ENCODE results near the gene PTPN2.
A peak's percentile ranks its signal among the peaks of the same experiment; 100 is the strongest.
"Not testable (repeated sequence)": the region's sequence is repeated elsewhere in the genome, so short reads cannot be mapped to it uniquely, and the experiment has no call there.

Gene PTPN2

DNA sequence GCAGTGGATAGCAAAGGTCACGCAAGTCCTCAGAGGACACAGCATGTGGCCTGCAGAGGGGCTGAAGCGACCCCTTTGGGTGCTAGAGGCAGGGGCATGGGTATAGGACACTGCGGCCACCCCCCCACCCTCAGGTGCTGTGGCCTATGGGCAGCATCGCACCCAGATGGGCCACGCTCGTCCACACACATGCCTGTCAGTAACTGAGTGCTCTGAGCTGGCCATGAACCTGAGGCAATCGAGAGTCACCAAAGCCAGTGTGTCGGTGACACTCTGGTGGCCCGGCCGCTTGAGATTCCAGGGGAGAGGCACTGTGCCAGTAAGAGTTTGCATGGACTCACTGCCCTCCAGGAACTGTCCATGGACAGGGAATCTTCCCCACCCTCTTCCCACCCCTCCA lies 22.7 kb upstream of the PTPN2 start:
- Mint-ChIP-seq H3K4me1 (peaks cover 13% of the 10 kb centered on the region), H3K36me3 (ENCODE audit: low read depth) (no peaks in the 10 kb centered on the region), H3K27me3 (no peaks in the 10 kb centered on the region), H3K27ac (no peak overlapping the region), H3K9me3 (no peaks in the 10 kb centered on the region), H3K4me3 (no peak overlapping the region)
- no peak for DNase-seq
- ATAC-seq: no peak

DNA sequence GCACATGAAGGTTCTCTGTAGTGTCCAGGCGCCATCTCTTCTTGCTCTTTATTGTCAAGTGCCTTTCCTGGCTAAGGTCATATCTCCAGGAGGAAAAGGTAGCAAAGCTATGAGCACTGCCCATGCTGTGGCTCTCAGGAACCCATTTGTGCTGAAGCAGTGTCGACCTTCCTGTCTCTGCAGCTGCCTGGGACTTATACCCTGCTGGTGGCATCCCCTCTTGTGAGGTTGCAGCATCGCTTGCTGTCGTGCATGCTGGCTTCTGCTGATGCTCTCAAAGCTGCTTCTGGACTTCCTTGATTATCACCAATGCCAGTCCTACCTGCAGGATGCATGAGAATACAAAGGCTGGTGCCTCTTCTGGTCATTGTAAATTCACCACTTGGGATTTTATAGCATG lies 22.1 kb upstream of the PTPN2 start:
- no peaks in the 10 kb centered on the region for H3K27me3 Mint-ChIP-seq
- H3K9me3 Mint-ChIP-seq: no peaks in the 10 kb centered on the region
- H3K4me3 Mint-ChIP-seq: no peak overlapping the region
- no peak for DNase-seq
- H3K36me3 Mint-ChIP-seq (ENCODE audit: low read depth): no peaks in the 10 kb centered on the region
- H3K4me1 Mint-ChIP-seq: peaks cover 11% of the 10 kb centered on the region
- ATAC-seq: no peak
- H3K27ac Mint-ChIP-seq: no peak overlapping the region

DNA sequence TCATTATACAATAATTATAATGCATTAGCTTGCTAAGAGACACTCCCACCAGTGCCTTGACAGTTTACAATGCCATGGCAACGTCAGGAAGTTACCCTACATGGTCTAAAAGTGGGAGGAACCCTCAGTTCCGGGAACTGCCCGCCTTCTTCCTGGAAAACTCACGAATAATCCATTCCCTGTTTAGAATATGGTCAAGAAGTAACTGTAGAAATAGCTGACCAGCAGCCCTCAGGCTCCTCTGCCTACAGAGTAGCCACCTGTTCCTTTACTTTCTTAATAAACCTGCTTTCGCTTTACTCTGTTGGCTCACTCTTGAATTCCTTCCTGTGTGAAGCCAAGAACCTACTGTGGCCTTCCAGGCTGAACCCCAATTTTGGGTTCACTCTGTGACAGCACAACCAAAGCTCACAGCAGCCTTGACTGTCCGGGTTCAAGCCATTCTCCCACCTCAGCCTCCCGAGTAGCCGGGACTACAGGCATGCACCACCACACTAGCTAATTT lies 20.0 kb upstream of the PTPN2 start:
- Mint-ChIP-seq H3K4me3 (peak overlapping the region; percentile 30), H3K27me3 (no peaks in the 10 kb centered on the region), H3K36me3 (ENCODE audit: low read depth) (no peaks in the 10 kb centered on the region), H3K27ac (peak overlapping the region; percentile 48), H3K4me1 (peaks cover 8% of the 10 kb centered on the region), H3K9me3 (no peaks in the 10 kb centered on the region)
- peak; percentile 20 for ATAC-seq
- peak; percentile 48 for DNase-seq

DNA sequence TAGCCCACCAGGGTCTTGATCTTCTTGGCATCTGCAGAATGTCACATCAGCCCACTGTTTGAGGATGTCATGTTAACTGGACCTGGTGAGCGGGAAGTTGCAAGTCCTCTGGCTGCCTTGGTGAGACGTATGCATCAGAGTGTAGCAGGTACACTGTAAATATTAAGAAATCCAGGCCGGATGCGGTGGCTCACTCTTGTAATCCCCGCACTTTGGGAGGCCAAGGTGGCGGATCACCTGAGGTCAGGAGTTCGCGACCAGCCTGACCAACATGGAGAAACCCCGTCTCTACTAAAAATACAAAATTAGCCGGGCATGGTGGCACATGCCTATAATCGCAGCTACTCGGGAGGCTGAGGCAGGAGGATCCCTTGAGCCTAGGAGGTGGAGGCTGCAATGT lies 17.2 kb upstream of the PTPN2 start:
- H3K36me3 Mint-ChIP-seq (ENCODE audit: low read depth); H3K4me1 Mint-ChIP-seq; H3K4me3 Mint-ChIP-seq; DNase-seq; H3K27ac Mint-ChIP-seq; H3K9me3 Mint-ChIP-seq; ATAC-seq: not testable (repeated sequence)
- peaks cover 11% of the 10 kb centered on the region for H3K27me3 Mint-ChIP-seq

DNA sequence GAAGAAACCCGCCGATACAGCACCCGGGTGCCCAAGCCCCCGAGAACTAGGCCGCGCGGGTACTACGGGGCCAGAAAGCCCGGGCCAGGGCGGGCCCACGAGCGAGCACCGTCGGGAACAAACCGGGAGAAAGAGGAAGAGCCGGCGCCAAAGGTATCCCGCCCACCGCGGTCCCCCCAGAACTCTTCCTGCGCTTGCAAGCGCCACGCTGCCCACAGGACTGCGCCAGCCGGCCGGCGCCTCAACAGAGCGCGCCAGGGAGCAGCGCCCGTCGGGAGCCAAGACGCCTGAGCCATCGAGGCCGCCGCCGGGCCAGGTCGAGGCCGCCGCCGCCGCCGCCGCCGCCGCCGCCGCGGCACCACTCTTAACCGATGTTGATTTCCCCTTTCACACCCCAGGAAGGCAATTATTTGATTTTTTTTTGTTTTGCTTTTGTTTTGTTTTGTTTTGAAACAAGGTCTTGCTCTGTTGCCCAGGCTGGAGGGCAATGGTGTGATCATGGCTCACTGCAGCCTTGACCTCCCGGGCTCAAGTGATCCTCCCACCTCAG lies 12.8 kb upstream of the PTPN2 start:
- H3K27me3 Mint-ChIP-seq: peaks cover 27% of the 10 kb centered on the region
- H3K36me3 Mint-ChIP-seq (ENCODE audit: low read depth); H3K4me3 Mint-ChIP-seq; H3K9me3 Mint-ChIP-seq; H3K27ac Mint-ChIP-seq; DNase-seq; ATAC-seq: not testable (repeated sequence)
- H3K4me1 Mint-ChIP-seq: peaks cover 20% of the 10 kb centered on the region

DNA sequence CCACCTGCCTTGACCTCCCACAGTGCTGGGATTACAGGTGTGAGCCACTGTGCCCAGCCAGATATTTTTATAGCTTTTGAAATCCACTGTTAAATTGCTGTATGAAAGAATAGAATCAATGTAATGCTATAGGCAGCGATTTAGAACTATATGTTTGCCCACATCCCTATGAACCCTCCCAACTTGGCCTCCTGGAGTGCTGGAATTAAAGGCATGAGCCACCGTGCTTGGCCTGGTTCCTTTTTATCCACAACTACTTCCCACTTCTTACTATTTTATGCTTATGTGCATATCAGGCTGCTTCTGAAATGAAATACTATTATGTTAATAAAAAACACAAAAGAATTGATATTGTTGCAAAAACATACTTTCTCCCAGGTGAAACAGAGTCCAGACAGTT lies 11.6 kb upstream of the PTPN2 start:
- Mint-ChIP-seq H3K27me3 (peaks cover 27% of the 10 kb centered on the region), H3K36me3 (ENCODE audit: low read depth) (no peaks in the 10 kb centered on the region), H3K4me3 (no peak overlapping the region), H3K9me3 (no peaks in the 10 kb centered on the region), H3K4me1 (peaks cover 20% of the 10 kb centered on the region), H3K27ac (no peak overlapping the region)
- no peak for ATAC-seq
- no peak for DNase-seq

DNA sequence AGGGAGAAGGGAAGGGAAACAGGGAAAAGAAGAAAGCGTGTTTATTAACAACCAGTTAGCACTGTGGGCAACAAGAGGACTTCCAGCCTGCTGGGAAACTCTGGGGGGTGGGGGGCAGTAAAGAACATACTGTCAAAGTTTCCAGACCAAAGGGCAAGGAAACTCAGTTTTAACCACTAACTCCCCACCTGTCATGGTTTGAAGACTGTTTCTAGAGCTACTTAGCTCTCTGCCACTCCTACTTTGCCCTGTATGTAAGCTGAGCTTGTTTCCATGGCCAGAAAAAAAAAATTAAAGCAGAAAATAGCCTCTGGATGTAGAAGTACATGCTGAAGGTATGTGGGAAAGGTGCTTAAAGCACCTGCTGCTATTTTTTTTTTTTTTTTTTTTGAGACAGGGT lies 11.0 kb upstream of the PTPN2 start:
- ATAC-seq: peak; percentile 91

DNA sequence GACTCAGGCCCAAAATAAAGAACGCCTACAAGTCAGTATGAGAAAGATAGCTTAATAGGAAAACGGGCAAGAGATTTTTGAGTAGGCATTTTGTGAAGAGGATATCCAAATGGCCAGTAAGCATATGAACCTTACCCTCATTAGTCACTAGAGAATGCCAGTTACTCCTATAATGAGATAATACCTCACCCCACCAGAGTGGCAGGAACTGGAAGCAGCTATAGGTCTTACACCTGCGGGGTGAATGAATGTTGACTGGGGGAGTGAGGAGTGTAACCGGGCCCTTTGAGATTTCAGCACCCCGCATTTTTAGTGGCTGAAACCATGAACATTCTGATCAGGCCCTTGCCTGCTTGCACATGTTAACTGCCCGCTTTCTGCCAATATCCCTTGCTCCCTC lies 7.5 kb upstream of the PTPN2 start:
- Mint-ChIP-seq H3K27me3 (peaks cover 16% of the 10 kb centered on the region), H3K36me3 (ENCODE audit: low read depth) (no peaks in the 10 kb centered on the region), H3K27ac (no peak overlapping the region), H3K9me3 (no peaks in the 10 kb centered on the region), H3K4me3 (no peak overlapping the region), H3K4me1 (peaks cover 18% of the 10 kb centered on the region)
- DNase-seq (no peak), ATAC-seq (no peak)

More for the DNA sequence above, 11.0 kb upstream of the PTPN2 start:
- Mint-ChIP-seq H3K4me3 (peak overlapping the region; percentile 24), H3K27me3 (peaks cover 27% of the 10 kb centered on the region), H3K9me3 (no peaks in the 10 kb centered on the region), H3K4me1 (peaks cover 20% of the 10 kb centered on the region), H3K27ac (no peak overlapping the region), H3K36me3 (ENCODE audit: low read depth) (no peaks in the 10 kb centered on the region)
- no peak for DNase-seq

DNA sequence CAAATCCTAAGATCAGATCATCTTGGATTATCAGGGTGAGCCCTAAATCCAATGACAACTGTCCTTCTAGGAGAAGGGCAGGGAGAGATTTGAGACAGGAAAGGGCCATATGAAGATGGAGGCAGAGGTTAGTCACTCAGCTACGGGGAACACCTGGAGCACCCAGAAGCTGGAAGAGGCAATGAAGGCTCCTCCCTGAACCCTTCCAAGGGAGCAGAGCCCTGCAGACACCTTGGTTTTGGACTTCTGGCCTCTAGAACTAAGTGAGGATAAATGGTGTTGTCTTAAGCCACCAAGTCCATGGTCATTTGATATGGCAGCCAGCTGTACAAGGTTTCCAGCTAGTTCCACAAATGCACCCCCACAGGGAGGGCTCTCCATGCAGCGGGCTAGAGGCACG lies 6.9 kb upstream of the PTPN2 start:
- no peaks in the 10 kb centered on the region for H3K36me3 Mint-ChIP-seq (ENCODE audit: low read depth)
- peaks cover 18% of the 10 kb centered on the region for H3K4me1 Mint-ChIP-seq
- H3K4me3 Mint-ChIP-seq: no peak overlapping the region
- no peak for ATAC-seq
- peaks cover 14% of the 10 kb centered on the region for H3K27me3 Mint-ChIP-seq
- no peaks in the 10 kb centered on the region for H3K9me3 Mint-ChIP-seq
- H3K27ac Mint-ChIP-seq: no peak overlapping the region
- DNase-seq: no peak

DNA sequence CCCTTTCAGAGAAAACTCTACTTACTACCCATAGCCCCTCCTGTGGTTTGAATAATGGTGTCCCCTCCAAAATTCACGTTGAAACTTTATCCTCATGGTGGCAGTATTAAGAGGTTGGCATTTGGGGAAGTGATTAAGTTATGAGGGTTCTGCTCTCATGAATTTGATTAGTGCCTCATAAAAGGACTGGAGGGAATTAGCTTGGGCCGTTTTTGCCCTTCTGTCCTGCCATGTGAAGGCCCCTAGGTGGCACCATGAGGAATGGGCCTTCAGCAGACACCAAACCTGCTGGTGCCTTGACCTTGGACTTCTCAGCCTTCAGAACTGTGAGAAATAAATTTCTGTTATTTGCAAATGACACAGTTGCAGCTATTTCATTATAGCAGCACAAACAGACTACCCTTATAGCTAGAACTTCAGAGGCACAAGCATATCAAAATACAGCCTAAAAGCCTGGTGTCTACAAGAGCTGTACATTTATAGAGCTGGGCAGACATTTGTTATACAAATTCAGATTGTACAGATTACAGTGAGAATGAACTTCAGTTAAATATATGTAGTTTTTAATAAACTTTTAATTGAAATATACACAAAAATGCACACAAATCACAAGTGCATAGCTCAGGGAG lies 2.6 kb upstream of the PTPN2 start:
- DNase-seq (no peak), ATAC-seq (no peak)
- H3K36me3 Mint-ChIP-seq (ENCODE audit: low read depth): peaks cover 4% of the 10 kb centered on the region
- no peaks in the 10 kb centered on the region for H3K27me3 Mint-ChIP-seq
- H3K9me3 Mint-ChIP-seq: no peaks in the 10 kb centered on the region
- H3K4me1 Mint-ChIP-seq: peaks cover 31% of the 10 kb centered on the region
- H3K4me3 Mint-ChIP-seq: no peak overlapping the region
- peak overlapping the region; percentile 15 for H3K27ac Mint-ChIP-seq

DNA sequence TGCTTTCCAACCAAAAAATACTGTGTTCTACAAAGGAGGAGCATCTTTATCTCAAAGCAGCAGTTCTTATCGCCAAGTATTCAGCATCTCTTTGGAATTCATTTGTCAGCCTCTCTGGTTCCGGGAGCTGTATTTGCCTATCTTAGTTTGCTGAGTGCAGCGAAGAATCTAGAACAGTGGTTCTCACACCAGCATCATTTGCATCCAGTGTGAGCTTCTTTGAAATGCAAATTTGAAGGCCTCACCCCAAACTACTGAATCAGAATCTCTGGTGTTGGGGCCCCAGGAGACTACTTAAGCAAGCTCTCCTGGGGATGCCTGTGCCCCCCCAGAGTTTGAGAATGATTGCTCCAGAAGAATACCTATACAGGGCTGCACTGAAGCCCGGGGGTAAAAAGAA lies 1.5 kb upstream of the PTPN2 start:
- no peak overlapping the region for H3K27ac Mint-ChIP-seq
- DNase-seq (no peak), ATAC-seq (no peak)
- peaks cover 6% of the 10 kb centered on the region for H3K36me3 Mint-ChIP-seq (ENCODE audit: low read depth)
- no peaks in the 10 kb centered on the region for H3K9me3 Mint-ChIP-seq
- no peaks in the 10 kb centered on the region for H3K27me3 Mint-ChIP-seq
- H3K4me3 Mint-ChIP-seq: peak overlapping the region; percentile 89
- peaks cover 42% of the 10 kb centered on the region for H3K4me1 Mint-ChIP-seq

DNA sequence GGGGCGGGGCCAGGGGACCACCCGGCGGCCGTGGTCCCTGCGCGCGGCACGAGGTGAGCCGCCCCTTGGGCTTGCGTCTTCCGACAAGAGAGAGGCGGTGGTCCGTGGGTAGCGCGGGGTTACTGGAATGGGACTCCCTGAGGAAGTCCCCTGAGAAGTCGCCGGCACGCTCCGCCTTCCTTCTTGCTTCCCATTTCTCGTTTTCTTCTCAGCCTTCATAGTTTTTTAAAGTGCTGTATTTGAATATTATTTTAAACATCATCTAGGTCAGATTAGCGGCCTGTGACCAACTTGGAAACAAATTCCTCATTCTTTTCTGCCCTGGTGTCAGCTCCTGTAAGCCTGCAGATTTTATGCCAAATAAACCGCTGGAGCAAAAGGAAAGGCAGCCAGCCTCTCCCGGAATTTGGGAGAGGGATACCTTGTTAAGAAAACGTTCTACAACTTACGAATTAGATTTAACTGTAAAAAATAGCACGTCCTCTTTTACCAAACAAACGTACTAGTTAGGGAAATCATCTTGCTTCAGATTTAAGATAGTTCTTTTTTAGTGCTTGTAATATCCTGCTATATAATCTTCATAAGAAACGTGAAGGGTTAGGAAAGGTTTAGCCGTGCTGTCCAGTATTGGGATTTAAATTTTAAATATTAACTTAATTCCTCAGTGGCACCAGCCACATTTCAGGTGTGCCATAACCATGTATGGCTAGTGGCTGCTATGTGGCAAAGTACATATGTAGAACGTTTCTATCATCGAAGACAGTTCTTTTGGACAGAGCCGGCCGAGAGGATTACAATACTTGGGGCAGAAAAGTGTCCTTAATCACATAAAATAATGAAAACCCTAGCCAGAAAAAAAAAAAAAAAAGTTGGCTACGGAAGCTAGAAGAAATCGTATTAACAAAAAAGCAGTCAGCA lies 628 bp upstream of the PTPN2 start:
- ATAC-seq (no peak), DNase-seq (no peak)
- H3K4me3 Mint-ChIP-seq: peak overlapping the region; percentile 89
- H3K27ac Mint-ChIP-seq: peak overlapping the region; percentile 89
- H3K27me3 Mint-ChIP-seq: no peaks in the 10 kb centered on the region
- peaks cover 51% of the 10 kb centered on the region for H3K4me1 Mint-ChIP-seq
- H3K9me3 Mint-ChIP-seq: no peaks in the 10 kb centered on the region
- H3K36me3 Mint-ChIP-seq (ENCODE audit: low read depth): peaks cover 6% of the 10 kb centered on the region

DNA sequence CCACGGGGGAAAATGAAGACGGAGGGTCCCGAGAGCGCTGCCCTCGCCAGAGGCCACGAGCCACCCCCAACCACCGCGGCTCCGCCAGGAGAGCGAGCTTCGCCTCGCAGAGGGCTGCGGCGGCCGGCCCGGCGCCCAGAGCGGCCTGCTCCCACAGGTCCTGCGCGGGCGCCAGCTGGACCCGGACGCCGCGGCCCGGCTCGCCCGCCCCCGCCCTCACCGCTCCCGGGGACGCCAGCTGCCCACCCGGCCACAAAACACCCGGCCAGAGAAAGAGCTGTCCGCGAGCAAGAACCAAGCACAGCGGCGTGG lies 709 bp downstream of the PTPN2 start:
- H3K9me3 Mint-ChIP-seq: no peaks in the 10 kb centered on the region
- peaks cover 62% of the 10 kb centered on the region for H3K4me1 Mint-ChIP-seq
- H3K4me3 Mint-ChIP-seq: peak overlapping the region; percentile 89
- DNase-seq (peak; percentile 33), ATAC-seq (peak; percentile 2)
- H3K27me3 Mint-ChIP-seq: no peaks in the 10 kb centered on the region
- peaks cover 12% of the 10 kb centered on the region for H3K36me3 Mint-ChIP-seq (ENCODE audit: low read depth)
- peak overlapping the region; percentile 90 for H3K27ac Mint-ChIP-seq

DNA sequence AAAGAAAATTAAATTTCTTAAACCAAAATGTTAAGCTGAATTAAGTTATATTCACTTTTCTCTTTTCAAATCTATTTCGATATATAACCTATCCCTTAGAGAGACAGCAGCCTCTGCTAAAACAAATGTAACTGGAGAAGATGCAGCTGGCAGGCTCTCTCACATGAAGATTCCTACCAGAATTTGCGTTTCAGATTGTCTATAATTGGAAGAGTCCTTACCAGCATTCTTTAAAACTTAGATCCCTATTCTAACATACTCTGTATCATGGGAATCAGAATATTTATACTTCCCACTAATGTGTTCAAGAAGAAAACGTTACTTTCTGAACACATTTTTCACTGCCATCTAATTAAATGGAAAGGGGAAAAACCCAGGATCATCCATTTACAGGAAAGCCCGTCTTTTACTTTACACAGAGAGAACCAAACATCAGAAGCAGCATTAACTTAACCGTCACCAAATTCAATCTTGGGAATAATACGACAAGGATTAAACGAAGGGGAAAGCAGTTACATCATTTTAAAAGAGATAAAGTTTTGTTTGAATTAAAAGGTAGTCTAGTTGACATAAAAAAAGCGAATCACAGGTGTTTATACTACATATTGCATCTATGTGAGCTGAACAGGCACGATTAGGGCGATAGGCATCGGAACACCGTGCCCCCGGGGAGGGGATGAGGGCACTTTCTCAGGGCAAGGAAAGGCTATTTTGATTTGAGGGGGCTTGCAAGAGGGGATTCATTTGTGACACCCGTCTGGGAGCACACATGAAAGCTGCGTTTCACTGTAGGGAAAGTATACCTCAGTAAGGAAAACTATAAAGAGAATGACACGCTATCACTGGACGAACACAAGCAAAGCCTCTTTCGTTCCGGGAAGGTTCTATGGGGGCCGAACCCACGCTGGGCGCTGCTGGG lies 1.3 kb downstream of the PTPN2 start:
- Mint-ChIP-seq H3K4me3 (peak overlapping the region; percentile 87), H3K27me3 (no peaks in the 10 kb centered on the region), H3K9me3 (no peaks in the 10 kb centered on the region), H3K27ac (peak overlapping the region; percentile 86), H3K4me1 (peaks cover 66% of the 10 kb centered on the region), H3K36me3 (ENCODE audit: low read depth) (peaks cover 12% of the 10 kb centered on the region)
- no peak for DNase-seq
- ATAC-seq: no peak

Data from activated naive CD8-positive, alpha-beta T cell treated with anti-CD3 and anti-CD28 coated beads, Interleukin-2, amount 50 U/mL, for 24 hours (primary cell).